ENCODE data around the gene CAV2.

- TF ChIP-seq EP300 (IDR thresholded peaks at IDR 0.05; ENCODE audit: borderline replicate concordance), result no peak
- TF ChIP-seq ZBTB7A (IDR thresholded peaks at IDR 0.05; ENCODE audit: low read depth), result no peak
- no peak for TF ChIP-seq RAD21 (IDR thresholded peaks at IDR 0.05; ENCODE audit: low read depth)
- no peak for TF ChIP-seq REST (IDR thresholded peaks at IDR 0.05; ENCODE audit: low read depth)
- TF ChIP-seq FOXM1 (IDR thresholded peaks at IDR 0.05; ENCODE audit: borderline replicate concordance, low read depth), result no peak
- TF ChIP-seq TAF1 (IDR thresholded peaks at IDR 0.05; ENCODE audit: low read depth), result no peak
- TF ChIP-seq, protein P1, sequence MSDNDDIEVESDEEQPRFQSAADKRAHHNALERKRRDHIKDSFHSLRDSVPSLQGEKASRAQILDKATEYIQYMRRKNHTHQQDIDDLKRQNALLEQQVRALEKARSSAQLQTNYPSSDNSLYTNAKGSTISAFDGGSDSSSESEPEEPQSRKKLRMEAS (IDR thresholded peaks at IDR 0.05), result no peak
- no peak for TF ChIP-seq YY1 (IDR thresholded peaks at IDR 0.05; ENCODE audit: low read depth)
- TF ChIP-seq NFIC (IDR thresholded peaks at IDR 0.05), result no peak
- no peak for TF ChIP-seq CREB1 (IDR thresholded peaks at IDR 0.05; ENCODE audit: low read depth)
- no peak for TF ChIP-seq USF1 (IDR thresholded peaks at IDR 0.05)
- TF ChIP-seq CEBPB (IDR thresholded peaks at IDR 0.05), result no peak
- no peak for TF ChIP-seq TEAD4 (IDR thresholded peaks at IDR 0.05)
- no peak for TF ChIP-seq EGR1 (IDR thresholded peaks at IDR 0.05)
Observed at GRCh38 chr7:116511552-116512519, 12.3 kb downstream of the CAV2 start.

Data from Ishikawa (cell line).